Mammary epithelial cell (primary cell): ENCODE measurements around the gene ST6GALNAC3.

Experiments
- CTCF ChIP-seq, 2 donors: IDR thresholded peaks in 1 of 2; conservative IDR thresholded peaks in 1 of 2; 2 replicates each; pipeline ENCODE4 v1.5.1; 2011 to 2012; ENCODE audit warnings: inconsistent platforms in 2 of 2, low read length in 2 of 2, mild to moderate bottlenecking in 2 of 2, control low read depth in 1 of 2, low read depth in 1 of 2; ENCODE audit not compliant: insufficient read depth in 1 of 2; ENCODE audit errors: extremely low read depth in 1 of 2
- EZH2 ChIP-seq: IDR thresholded peaks from 2 replicates; pipeline ENCODE4 v1.6.1; 2012; ENCODE audit warnings: low read length, inconsistent platforms, borderline replicate concordance

- TF ChIP-seq CTCF (conservative IDR thresholded peaks at IDR 0.05 in 1 of 2, IDR thresholded peaks at IDR 0.05 in 1 of 2; ENCODE audit: extremely low read depth in 1 of 2, insufficient read depth in 1 of 2, low read depth in 1 of 2, low read length in 2 of 2) (no peak), EZH2 (no peak)
Measured at GRCh38 chr1:76568573-76569238, 494.2 kb downstream of the ST6GALNAC3 start.
